Cardiac septum (tissue), 1 donor: Measurements from ENCODE around the gene SYNM. TPM values are rescaled to one million over a fixed set of nuclear protein-coding genes. Genes with fewer than 3 reads are reported as not detected.

Experiments
- DNase-seq: peaks from one replicate; pipeline ENCODE4 v3.0.0-alpha.2; 2020; ENCODE audit warnings: low spot score
- intact Hi-C: fragments of 100-400 bp; cut with DNase I; formaldehyde crosslinking; loops from one replicate; pipeline ENCODE4 v1.14.0; 2022
- total RNA-seq: library from RNA; stranded (reverse); fragmentation: NEBNext Ultra II Directional; extraction: Animal tissue kit (Norgen Biotek cat#: 25700); gene quantifications from one replicate; pipeline ENCODE4 v1.2.1, GENCODE V29; 2021
- donor health status: DM: no; HTN: no; CAD: no.

SYNM gene
- total RNA-seq, 1 donor from 2014 or later = 395 TPM

- no peak for DNase-seq
- intact Hi-C loops = no loop called here
These were observed 27.2 kb downstream of the SYNM start for GRCh38 chr15:99132122-99132521.

GRCh38 chr15:99132634-99133287 lies 27.9 kb downstream of the SYNM start:
- DNase-seq = no peak
- intact Hi-C loops = no loop called here

DNA sequence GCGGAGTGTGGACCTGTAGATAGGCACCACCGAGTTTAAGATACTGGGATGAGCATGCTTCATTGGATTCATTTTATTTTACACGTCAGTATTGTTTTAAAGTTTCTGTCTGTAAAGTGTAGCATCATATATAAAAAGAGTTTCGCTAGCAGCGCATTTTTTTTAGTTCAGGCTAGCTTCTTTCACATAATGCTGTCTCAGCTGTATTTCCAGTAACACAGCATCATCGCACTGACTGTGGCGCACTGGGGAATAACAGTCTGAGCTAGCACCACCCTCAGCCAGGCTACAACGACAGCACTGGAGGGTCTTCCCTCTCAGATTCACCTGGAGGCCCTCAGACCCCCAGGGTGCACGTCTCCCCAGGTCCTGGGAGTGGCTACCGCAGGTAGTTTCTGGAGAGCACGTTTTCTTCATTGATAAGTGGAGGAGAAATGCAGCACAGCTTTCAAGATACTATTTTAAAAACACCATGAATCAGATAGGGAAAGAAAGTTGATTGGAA lies 29.5 kb downstream of the SYNM start:
- intact Hi-C loops = no loop called here
- DNase-seq = no peak

DNA sequence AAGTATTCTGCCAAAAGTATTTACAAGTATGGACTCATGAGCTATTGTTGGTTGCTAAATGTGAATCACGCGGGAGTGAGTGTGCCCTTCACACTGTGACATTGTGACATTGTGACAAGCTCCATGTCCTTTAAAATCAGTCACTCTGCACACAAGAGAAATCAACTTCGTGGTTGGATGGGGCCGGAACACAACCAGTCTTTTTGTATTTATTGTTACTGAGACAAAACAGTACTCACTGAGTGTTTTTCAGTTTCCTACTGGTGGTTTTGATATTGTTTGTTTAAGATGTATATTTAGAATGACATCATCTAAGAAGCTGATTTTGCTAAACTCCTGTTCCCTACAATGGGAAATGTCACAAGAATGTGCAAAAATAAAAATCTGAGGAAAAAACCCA lies 30.3 kb downstream of the SYNM start:
- intact Hi-C loops = no loop called here
- no peak for DNase-seq

GRCh38 chr15:99137111-99137546 lies 32.2 kb downstream of the SYNM start:
- intact Hi-C loops = no loop called here
- no peak for DNase-seq

GRCh38 chr15:99137877-99138276 lies 33.0 kb downstream of the SYNM start:
- DNase-seq = no peak
- intact Hi-C loops = no loop called here

DNA sequence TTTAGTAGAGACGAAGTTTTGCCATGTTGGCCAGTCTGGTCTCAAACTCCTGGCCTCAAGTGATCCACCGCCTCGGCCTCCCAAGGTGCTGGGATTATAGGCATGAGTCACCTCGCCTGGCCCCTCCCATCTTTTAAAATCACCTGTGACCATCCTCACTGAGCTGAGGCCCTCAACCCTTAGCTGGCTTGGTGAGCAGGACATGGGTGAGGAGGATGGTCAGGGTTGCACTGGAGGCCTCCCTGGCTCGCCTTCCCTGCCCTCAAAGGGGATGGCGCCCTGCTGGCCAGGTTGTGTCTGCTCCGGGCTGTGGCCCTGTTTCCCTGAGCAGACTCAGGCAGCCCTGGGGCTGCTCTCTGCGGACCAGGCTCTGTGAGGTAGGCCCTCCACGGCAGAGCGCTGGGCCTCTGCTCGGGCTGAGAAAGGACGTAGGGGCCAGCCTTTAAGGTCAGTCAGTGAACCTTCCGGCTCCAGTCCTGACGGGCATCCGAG lies 33.7 kb downstream of the SYNM start:
- intact Hi-C loops = no loop called here
- DNase-seq = no peak

- intact Hi-C loops = no loop called here
- DNase-seq = no peak
These were observed 34.4 kb downstream of the SYNM start for GRCh38 chr15:99139276-99139675.

DNA sequence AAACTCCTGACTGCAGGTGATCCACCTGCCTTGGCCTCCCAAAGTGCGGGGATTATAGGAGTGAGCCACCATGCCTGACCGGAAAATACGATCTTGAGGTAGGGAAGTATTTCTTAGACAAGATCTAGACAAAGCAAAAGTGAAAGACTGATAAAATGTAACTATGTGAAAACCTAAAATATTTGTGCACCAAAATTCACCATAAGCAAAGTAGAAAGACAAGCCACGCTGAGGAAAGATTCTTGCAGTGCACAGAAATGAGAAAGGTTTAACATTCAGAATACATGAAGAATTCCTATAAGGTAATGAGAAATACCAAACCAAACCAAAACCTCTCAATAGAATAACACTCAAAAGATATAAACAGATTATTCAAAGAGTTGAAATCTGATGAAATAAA lies 35.7 kb downstream of the SYNM start:
- intact Hi-C loops = no loop called here
- no peak for DNase-seq

GRCh38 chr15:99141943-99142342 lies 37.1 kb downstream of the SYNM start:
- intact Hi-C loops = no loop called here
- DNase-seq = no peak

GRCh38 chr15:99142562-99142961 lies 37.7 kb downstream of the SYNM start:
- no peak for DNase-seq
- intact Hi-C loops = no loop called here

GRCh38 chr15:99143242-99143641 lies 38.4 kb downstream of the SYNM start:
- intact Hi-C loops = no loop called here
- no peak for DNase-seq

DNA sequence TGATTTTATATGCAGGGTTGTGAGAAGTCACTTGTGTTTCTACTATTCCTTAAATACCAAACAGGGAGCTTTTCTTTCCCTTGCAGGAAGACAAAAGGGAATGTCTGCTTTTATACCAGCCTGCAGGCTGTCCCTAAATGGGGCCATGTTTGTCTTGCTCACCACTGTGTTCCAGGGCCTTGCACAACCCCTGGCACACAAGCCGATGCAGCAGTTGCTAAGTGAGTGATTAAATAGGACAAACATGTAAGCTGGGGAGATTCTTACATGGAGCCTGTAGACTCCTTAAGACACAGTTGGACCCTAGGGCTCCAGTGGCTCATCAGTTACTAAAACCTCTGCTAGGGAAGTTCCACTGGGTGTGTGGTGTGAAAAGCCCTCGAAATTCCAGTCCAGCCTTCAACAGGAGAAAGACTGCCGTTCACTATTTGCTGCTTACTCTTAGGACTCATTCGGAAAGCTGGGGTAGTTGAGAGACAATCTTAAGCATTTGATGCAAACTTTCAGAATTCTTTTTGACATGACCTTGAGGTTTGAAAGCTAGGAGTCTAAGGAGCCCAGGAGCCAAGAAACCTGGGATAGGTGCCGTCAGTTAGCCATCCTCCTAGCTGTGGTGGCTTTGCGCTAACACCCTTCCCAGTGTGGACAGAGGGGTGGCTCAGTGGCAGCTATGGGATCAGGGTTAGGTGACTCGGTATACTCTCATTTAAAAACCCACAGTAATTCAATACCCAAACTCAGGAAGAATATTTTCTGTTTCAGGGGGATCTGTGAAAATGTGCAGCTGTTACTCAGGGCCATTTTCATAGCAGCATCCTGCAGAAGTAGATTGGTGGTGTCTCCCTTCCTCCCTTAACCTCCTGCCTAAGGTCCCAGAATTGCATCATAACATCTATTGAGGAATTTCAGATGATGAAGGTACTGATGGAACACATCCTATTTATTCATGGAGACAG lies 39.1 kb downstream of the SYNM start:
- DNase-seq = no peak
- intact Hi-C loops = no loop called here

DNA sequence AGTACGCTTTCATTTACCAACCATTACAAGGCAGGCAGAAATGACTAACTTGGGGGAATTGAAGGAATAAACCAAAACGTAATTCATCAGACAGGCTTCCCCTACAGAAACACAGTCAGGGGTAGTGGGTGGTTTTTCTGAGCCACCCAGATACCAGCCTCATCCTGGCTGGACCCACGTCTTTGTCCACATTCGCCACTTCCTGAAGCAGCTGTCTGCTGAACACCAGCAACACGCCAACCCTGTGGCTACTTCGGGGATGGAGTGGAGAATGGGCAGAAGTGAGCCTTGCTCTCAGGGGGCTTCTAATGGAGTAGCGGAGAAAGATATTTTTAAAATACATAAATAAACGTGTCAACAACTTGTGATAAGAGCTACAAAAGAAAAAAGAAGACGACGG lies 40.1 kb downstream of the SYNM start:
- intact Hi-C loops = no loop called here
- no peak for DNase-seq

GRCh38 chr15:99145778-99146177 lies 40.9 kb downstream of the SYNM start:
- intact Hi-C loops = no loop called here

DNA sequence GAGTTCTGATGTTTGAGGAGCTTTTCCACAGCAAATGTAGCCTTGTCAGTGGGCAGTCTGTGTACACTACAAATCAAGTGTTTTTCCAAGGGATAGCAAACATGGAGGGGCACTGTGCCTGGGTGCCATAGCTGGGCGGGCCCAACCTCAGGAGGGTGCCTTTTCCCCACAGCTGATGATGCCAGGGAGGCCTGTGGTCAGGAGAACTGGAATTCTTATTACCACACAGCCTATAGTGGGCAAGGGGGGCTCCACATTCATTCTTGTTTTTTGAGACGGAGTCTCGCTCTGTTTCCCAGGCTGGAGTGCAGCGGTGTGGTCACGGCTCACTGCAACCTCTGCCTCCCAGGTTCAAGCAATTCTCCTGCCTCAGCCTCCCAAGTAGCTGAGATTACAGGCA lies 41.8 kb downstream of the SYNM start:
- no peak for DNase-seq
- intact Hi-C loops = no loop called here

More at GRCh38 chr15:99145778-99146177, 40.9 kb downstream of the SYNM start:
- DNase-seq = no peak

GRCh38 chr15:99148851-99149276 lies 44.0 kb downstream of the SYNM start:
- DNase-seq = no peak
- intact Hi-C loops = no loop called here

DNA sequence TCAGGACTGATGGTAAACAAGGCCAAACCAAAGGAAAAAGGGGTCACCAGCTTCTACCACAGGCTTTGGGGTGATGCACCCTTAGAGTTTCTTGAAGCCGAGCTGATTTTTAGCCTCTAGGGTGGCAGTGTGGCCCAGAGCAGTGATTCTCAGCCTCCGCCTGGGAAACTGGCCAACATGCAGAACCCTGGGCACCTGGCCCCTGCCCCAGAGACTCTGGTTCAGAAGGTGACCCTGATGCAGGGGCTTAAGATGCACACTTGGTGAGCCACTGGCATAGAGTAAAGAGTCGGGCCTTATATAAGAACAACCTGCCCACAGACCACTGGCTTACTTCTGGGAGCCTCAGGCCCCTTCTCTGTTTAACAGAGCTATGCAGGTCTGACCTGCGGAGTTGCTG lies 44.5 kb downstream of the SYNM start:
- intact Hi-C loops = no loop called here
- no peak for DNase-seq

- intact Hi-C loops = no loop called here
- no peak for DNase-seq
These were observed 46.3 kb downstream of the SYNM start for GRCh38 chr15:99151156-99151555.

GRCh38 chr15:99153026-99153535 lies 48.2 kb downstream of the SYNM start:
- no peak for DNase-seq
- intact Hi-C loops = no loop called here
